Memory B cell (primary cell): ENCODE results near the gene TNFAIP1.

Source experiments
- ATAC-seq: fragments of 150-1000 bp; cut with Tn5 transposase; 2 replicates; pipeline ENCODE4 v1.10.0; 2021; ENCODE audit warnings: low read depth, mild to moderate bottlenecking, moderate library complexity
- DNase-seq, 2 donors: peaks; one replicate each; pipeline ENCODE4 v3.0.0; 2022; ENCODE audit warnings: low spot score in 2 of 2
- H3K27ac Mint-ChIP-seq: one replicate; pipeline ENCODE4 v1.8.0; 2022; ENCODE audit warnings: mild to moderate bottlenecking, moderate library complexity, mixed read lengths
- H3K27me3 Mint-ChIP-seq: one replicate; pipeline ENCODE4 v1.8.0; 2022; ENCODE audit warnings: mixed read lengths
- H3K36me3 Mint-ChIP-seq: one replicate; pipeline ENCODE4 v1.8.0; 2022; ENCODE audit warnings: mild to moderate bottlenecking, mixed read lengths
- H3K4me1 Mint-ChIP-seq: one replicate; pipeline ENCODE4 v1.8.0; 2022; ENCODE audit warnings: mixed read lengths
- H3K4me3 Mint-ChIP-seq: one replicate; pipeline ENCODE4 v1.8.0; 2022; ENCODE audit warnings: mild to moderate bottlenecking, moderate library complexity, mixed read lengths
- H3K9me3 Mint-ChIP-seq: one replicate; pipeline ENCODE4 v1.8.0; 2022; ENCODE audit warnings: mixed read lengths

Gene TNFAIP1

GRCh38 chr17:28367641-28368305, 32.2 kb downstream of the TNFAIP1 start:
- H3K27me3 Mint-ChIP-seq, result no peaks in the 10 kb centered on the region
- H3K4me1 Mint-ChIP-seq, result peaks cover 19% of the 10 kb centered on the region
- no peak overlapping the region for H3K4me3 Mint-ChIP-seq
- no peak for ATAC-seq
- H3K36me3 Mint-ChIP-seq, result peaks cover 5% of the 10 kb centered on the region
- no peak overlapping the region for H3K27ac Mint-ChIP-seq
- H3K9me3 Mint-ChIP-seq, result no peaks in the 10 kb centered on the region
- no peak for DNase-seq

- no peak for DNase-seq
- Mint-ChIP-seq H3K9me3 (no peaks in the 10 kb centered on the region), H3K27ac (no peak overlapping the region), H3K4me3 (no peak overlapping the region), H3K27me3 (no peaks in the 10 kb centered on the region), H3K4me1 (peaks cover 21% of the 10 kb centered on the region), H3K36me3 (peaks cover 5% of the 10 kb centered on the region)
- ATAC-seq, result no peak
These were observed 32.8 kb downstream of the TNFAIP1 start for GRCh38 chr17:28368306-28368831.

DNA sequence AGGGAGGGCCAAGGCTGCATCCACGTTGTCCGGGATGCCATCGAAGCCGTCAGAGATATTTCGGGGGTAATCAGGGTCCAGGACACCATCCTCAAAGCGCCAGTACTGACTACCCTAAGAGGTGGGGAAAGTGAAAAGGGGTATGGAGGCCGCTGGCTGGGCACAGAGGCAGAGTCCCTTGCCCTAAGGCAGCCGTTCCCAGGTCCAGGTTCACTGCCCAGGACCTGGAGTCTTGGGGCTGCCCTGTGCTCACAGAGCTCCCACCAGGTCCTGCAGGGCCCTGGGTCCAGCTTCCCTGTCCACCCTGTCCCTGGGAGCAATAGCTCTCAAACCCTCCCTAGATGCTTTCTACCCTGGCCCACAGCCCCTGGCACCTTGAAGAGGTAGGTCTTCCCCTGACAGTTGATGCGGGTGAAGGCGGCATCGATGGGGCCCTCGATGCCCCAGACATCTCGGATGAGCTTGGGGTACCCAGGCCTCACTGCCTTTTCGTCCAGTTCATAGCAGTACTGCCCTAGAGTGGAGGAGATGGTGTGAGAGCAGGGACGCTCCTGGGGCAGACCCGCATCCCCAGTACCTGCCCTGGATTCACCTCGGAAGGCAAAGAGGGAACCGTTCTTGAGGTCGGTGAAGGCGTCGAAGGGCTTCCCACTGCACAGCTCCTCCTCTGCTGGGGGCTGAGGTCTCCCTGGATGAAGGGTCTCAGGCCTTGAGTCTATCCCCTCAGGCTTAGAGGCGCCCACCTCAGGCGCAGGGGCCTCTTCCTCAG, 33.5 kb downstream of the TNFAIP1 start:
- Mint-ChIP-seq H3K27ac (peak overlapping the region; percentile 31), H3K36me3 (peaks cover 3% of the 10 kb centered on the region)
- no peak for DNase-seq

DNA sequence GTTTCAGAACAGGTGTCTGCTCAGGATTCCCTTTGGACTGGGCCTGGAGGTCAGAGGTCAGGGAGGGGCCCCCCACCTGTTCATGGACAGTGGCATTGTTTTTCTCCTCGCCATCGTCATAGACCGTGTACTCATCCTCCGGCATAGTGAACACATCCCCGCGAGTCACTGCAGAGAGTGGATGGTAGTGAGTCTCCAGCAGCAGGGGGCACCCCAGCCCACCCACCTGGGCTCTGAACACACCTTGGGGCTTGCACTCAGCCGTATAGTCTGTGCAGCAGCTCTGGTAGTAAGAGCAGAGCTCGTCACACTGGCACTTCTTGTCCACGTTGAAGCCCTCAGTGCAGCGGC, 34.1 kb downstream of the TNFAIP1 start:
- Mint-ChIP-seq H3K36me3 (peaks cover 3% of the 10 kb centered on the region), H3K27ac (no peak overlapping the region), H3K4me1 (peaks cover 21% of the 10 kb centered on the region), H3K27me3 (no peaks in the 10 kb centered on the region), H3K9me3 (no peaks in the 10 kb centered on the region), H3K4me3 (no peak overlapping the region)
- DNase-seq (no peak), ATAC-seq (no peak)

More for the DNA sequence above, 33.5 kb downstream of the TNFAIP1 start:
- H3K4me1 Mint-ChIP-seq, result peaks cover 21% of the 10 kb centered on the region
- no peaks in the 10 kb centered on the region for H3K27me3 Mint-ChIP-seq
- no peaks in the 10 kb centered on the region for H3K9me3 Mint-ChIP-seq
- ATAC-seq, result no peak
- no peak overlapping the region for H3K4me3 Mint-ChIP-seq

DNA sequence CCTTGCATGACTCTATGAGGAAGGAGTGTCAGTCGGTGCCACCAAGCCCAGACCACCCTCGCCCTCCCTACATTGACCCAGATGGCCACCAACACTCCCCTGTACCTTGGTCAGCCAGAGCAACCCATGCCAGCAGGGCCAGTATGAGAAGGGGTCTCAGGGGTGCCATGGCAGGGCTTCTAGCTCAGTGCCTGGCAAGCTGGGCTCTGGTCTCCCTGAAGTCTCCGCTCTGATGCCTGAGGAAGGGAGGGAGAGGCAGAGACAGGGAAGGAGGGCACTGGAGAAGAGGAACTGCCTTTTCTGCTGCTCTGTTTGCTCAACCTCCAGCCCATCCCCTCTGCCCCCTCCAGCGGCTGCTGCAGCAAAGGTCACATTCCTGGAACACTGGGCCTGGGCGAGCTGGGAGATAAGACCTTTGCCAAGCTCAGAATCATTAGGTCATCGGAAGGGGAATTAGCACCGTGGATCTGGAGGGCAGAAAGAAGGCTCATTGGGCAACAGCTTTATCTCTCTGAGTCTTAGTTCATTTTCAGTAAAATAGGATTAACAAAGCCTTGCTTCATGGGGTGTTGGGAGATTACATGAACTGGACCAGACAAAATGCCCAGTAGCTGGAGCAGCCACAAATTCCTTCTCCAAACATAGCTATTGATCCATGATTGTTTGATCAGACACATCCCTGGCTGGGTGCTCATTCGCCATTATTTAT, 34.6 kb downstream of the TNFAIP1 start, which contains the start of gene VTN:
TSS of gene VTN (minus strand) at position 273 of the 709 bp plus-strand sequence. CDS start at position 169, 104 bp downstream.
- Mint-ChIP-seq H3K9me3 (no peaks in the 10 kb centered on the region), H3K27ac (peak within 1 kb of the TSS; percentile 83), H3K4me1 (peaks cover 21% of the 10 kb centered on the region), H3K27me3 (no peaks in the 10 kb centered on the region), H3K36me3 (peaks cover 3% of the 10 kb centered on the region), H3K4me3 (peak within 1 kb of the TSS; percentile 97)
- DNase-seq (no peak), ATAC-seq (no peak)

DNA sequence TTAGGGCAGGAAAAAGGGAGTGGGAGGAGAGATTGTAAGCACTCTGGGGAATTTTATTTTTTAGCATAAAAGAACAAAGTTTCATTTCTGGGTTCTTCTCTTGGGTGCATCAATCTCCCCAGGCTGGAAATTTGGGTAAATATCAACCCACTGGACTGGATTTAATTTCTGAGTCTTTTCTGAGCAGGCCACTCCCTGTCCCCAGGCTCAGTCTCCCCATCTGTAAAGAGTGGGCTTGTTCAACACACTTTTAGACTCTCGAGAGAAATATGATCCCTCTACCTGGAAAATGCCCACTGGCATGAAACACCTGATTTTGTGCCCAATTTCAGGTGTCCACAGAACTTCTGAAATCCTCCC, 35.2 kb downstream of the TNFAIP1 start:
- Mint-ChIP-seq H3K27me3 (no peaks in the 10 kb centered on the region), H3K27ac (peak overlapping the region; percentile 83), H3K9me3 (no peaks in the 10 kb centered on the region), H3K36me3 (peaks cover 3% of the 10 kb centered on the region), H3K4me3 (peak overlapping the region; percentile 97), H3K4me1 (peaks cover 21% of the 10 kb centered on the region)
- no peak for ATAC-seq
- no peak for DNase-seq

DNA sequence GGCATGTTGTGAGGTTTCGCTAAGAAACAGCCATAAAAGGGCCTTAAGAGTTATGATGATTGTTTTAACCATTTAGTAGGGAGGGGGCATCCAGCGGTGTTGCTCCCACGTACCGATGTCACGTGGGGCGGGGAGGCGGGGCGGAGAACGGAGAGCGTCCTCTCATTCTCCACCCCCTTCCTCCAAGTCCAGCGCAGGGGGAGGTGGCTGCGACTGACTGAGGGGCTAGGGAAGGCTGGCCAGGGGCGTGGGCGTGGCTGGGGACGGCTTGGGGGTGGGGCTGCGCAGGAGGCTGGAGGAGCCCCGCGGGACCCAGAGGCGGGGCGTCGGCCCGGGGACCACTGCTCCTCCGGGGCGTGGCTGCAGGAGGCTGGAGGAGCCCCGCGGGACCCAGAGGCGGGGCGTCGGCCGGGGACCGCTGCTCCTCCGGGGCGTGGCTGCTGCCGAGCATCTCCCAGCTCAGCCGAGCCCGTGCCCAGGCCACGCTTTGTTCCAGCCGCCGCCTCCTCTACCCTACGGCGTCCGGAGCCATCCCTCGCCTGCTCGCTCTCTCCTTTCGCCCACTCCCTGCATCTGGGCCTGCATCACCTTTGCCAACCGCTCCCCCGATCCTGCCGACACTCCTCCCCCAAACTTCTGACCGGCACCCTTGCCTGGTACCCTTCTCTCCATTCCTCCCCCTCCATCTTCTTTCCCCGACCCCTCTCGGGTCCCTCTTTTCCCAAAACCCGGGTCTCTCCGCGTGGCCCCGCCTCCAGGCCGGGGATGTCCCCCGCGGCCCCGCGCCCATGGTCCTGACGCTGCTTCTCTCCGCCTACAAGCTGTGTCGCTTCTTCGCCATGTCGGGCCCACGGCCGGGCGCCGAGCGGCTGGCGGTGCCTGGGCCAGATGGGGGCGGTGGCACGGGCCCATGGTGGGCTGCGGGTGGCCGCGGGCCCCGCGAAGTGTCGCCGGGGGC, 36.0 kb downstream of the TNFAIP1 start, which contains the start of gene SARM1:
TSS of gene SARM1 (plus strand) at position 450 of the 958 bp plus-strand sequence. CDS start at position 789, 339 bp downstream.
- no peaks in the 10 kb centered on the region for H3K9me3 Mint-ChIP-seq

GRCh38 chr17:28372203-28372944, 36.8 kb downstream of the TNFAIP1 start:
- Mint-ChIP-seq H3K4me1 (peaks cover 21% of the 10 kb centered on the region), H3K36me3 (no peaks in the 10 kb centered on the region), H3K9me3 (no peaks in the 10 kb centered on the region), H3K27ac (peak overlapping the region; percentile 83), H3K4me3 (peak overlapping the region; percentile 72), H3K27me3 (no peaks in the 10 kb centered on the region)
- DNase-seq (no peak), ATAC-seq (peak; percentile 3)

More for the DNA sequence above, 36.0 kb downstream of the TNFAIP1 start, which contains the start of gene SARM1:
- peak within 1 kb of the TSS; percentile 83 for H3K27ac Mint-ChIP-seq
- ATAC-seq, result peak; percentile 89
- H3K4me1 Mint-ChIP-seq, result peaks cover 21% of the 10 kb centered on the region
- peak within 1 kb of the TSS; percentile 97 for H3K4me3 Mint-ChIP-seq
- peak; percentile 73 to 74 for DNase-seq
- peaks cover under 1% of the 10 kb centered on the region for H3K36me3 Mint-ChIP-seq
- H3K27me3 Mint-ChIP-seq, result no peaks in the 10 kb centered on the region

DNA sequence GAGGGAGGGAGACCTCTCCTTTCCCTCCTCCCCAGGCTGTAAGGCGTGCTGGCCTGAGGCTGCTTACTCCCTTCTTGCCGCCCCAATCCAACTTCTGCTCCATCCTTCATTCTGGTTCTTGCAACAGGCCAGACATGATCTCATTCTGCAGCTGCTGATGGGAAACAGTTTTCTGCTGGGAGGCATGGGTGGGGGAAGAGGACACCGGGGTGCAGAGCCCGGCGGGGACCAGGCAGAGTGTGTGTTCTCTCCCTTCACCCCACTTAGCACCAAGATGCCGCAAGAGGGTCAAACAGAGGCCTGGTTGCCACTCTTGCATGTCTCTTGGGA, 37.3 kb downstream of the TNFAIP1 start:
- no peak for DNase-seq
- peak overlapping the region; percentile 72 for H3K4me3 Mint-ChIP-seq
- H3K36me3 Mint-ChIP-seq, result no peaks in the 10 kb centered on the region
- H3K9me3 Mint-ChIP-seq, result no peaks in the 10 kb centered on the region
- no peak overlapping the region for H3K27ac Mint-ChIP-seq
- peaks cover 21% of the 10 kb centered on the region for H3K4me1 Mint-ChIP-seq
- ATAC-seq, result no peak
- no peaks in the 10 kb centered on the region for H3K27me3 Mint-ChIP-seq

DNA sequence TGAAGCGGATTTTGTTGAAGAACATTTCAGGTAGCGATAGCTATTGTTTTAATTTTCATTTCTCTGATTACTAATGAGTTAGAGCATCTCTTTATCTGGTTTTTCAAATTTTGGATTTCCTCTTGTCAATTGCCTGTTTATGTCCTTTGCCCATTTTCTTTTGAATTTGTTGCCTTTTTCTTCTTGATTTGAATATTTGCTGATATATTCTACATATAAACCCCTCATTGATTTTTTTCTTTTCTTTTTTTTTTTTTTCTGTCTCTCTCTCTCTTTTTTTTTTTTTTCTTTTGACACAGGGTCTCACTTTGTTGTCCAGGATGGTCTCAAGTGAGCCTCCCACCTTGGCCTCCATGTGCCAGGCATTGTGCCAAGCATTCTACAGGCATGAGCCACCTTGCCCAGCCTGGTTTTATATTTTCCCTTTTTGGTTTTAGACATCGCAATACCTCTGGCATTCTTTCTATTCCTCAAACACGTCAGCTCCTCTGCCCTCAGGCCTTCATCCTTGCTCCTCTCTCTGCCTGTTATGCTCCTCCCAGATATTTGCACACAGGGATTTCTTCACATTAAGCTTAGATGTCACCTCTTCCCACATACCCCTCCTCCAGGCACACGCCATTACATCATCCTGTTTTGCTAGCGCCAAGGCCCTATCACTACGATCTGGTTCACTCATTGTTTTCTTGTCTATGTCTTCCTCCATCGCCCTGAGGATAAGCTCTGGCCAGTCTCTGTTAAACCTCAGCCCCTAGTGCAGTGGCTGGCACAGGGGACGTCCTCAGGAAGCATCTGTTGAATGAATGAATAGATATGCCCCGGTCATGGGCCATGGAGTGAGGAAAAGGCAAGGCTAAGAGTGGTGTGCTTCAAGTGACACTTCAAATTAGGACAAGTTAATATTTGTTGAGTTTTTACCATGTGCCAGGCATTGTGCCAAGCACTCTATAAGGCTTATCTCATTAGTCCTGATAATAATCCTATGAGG, 44.5 kb downstream of the TNFAIP1 start:
- H3K4me1 Mint-ChIP-seq, result peaks cover 12% of the 10 kb centered on the region

DNA sequence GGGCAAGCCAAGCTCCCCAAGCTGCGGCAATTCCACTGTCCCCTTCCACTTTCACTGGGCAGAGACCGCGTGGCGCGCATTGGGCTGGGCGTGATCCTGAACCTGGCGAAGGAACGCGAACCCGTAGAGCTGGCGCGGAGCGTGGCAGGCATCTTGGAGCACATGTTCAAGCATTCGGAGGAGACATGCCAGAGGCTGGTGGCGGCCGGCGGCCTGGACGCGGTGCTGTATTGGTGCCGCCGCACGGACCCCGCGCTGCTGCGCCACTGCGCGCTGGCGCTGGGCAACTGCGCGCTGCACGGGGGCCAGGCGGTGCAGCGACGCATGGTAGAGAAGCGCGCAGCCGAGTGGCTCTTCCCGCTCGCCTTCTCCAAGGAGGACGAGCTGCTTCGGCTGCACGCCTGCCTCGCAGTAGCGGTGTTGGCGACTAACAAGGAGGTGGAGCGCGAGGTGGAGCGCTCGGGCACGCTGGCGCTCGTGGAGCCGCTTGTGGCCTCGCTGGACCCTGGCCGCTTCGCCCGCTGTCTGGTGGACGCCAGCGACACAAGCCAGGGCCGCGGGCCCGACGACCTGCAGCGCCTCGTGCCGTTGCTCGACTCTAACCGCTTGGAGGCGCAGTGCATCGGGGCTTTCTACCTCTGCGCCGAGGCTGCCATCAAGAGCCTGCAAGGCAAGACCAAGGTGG, 45.7 kb downstream of the TNFAIP1 start:
- no peak overlapping the region for H3K27ac Mint-ChIP-seq
- H3K27me3 Mint-ChIP-seq, result peaks cover 10% of the 10 kb centered on the region
- no peaks in the 10 kb centered on the region for H3K9me3 Mint-ChIP-seq
- DNase-seq (no peak), ATAC-seq (no peak)
- H3K4me3 Mint-ChIP-seq, result peak overlapping the region; percentile 30
- peaks cover 17% of the 10 kb centered on the region for H3K4me1 Mint-ChIP-seq
- peaks cover 10% of the 10 kb centered on the region for H3K36me3 Mint-ChIP-seq

More for the DNA sequence above, 44.5 kb downstream of the TNFAIP1 start:
- Mint-ChIP-seq H3K36me3 (peaks cover 10% of the 10 kb centered on the region), H3K9me3 (no peaks in the 10 kb centered on the region), H3K27me3 (peaks cover 6% of the 10 kb centered on the region), H3K27ac (no peak overlapping the region), H3K4me3 (no peak overlapping the region)
- ATAC-seq, result no peak
- DNase-seq, result no peak
